ENCODE data around the gene SLK.

GRCh38 chr10:104038958-104039752 is 72.2 kb downstream of the SLK start:
- TF ChIP-seq CTCF (IDR thresholded peaks at IDR 0.05) = no peak
- TF ChIP-seq POLR2A (IDR thresholded peaks at IDR 0.05; ENCODE audit: low read depth) = no peak
- no peak for TF ChIP-seq POLR2AphosphoS5 (IDR thresholded peaks at IDR 0.05)
